ENCODE results near the gene HAUS6. TPM values are rescaled to one million over a fixed set of nuclear protein-coding genes. Genes with fewer than 3 reads are reported as not detected.
"Not testable (repeated sequence)": the region's sequence is repeated elsewhere in the genome, so short reads cannot be mapped to it uniquely, and the experiment has no call there.

HAUS6 gene
- polyA plus RNA-seq, 12 donors, result 8.2 to 24.7 (median 13.1) TPM; not detected in 1

GRCh38 chr9:19119801-19120440 is 17.2 kb upstream of the HAUS6 start:
- DNase-seq, result no peak

- DNase-seq, result no peak
These were observed 16.5 kb upstream of the HAUS6 start for GRCh38 chr9:19119246-19119645.

GRCh38 chr9:19117039-19117716 is 14.5 kb upstream of the HAUS6 start:
- DNase-seq, result no peak

GRCh38 chr9:19116107-19116790 is 13.5 kb upstream of the HAUS6 start:
- DNase-seq, result no peak

- no peak for DNase-seq
These were observed 12.1 kb upstream of the HAUS6 start for GRCh38 chr9:19114680-19115270.

- no peak for DNase-seq
These were observed 11.4 kb upstream of the HAUS6 start for GRCh38 chr9:19113964-19114679.

GRCh38 chr9:19113064-19113611 is 10.4 kb upstream of the HAUS6 start:
- not testable (repeated sequence) for DNase-seq

GRCh38 chr9:19108038-19108437 is 5.3 kb upstream of the HAUS6 start:
- DNase-seq, result no peak

GRCh38 chr9:19104515-19105282 is 2.0 kb upstream of the HAUS6 start:
- no peak for DNase-seq

- no peak for DNase-seq
These were observed 498 bp downstream of the HAUS6 start for GRCh38 chr9:19102181-19102630.

GRCh38 chr9:19101203-19101602 is 1.5 kb downstream of the HAUS6 start:
- DNase-seq, result no peak

- DNase-seq, result not testable (repeated sequence)
These were observed 5.3 kb downstream of the HAUS6 start for GRCh38 chr9:19097431-19097830.

GRCh38 chr9:19087106-19088000 is 15.4 kb downstream of the HAUS6 start:
- no peak for DNase-seq

- no peak for DNase-seq
These were observed 17.4 kb downstream of the HAUS6 start for GRCh38 chr9:19085295-19085694.

- DNase-seq, result no peak
These were observed 27.9 kb downstream of the HAUS6 start for GRCh38 chr9:19074836-19075235.

GRCh38 chr9:19074229-19074628 is 28.5 kb downstream of the HAUS6 start:
- no peak for DNase-seq

GRCh38 chr9:19057033-19057432 is 45.7 kb downstream of the HAUS6 start:
- no peak for DNase-seq

GRCh38 chr9:19050637-19051591 is 51.8 kb downstream of the HAUS6 start:
- no peak for DNase-seq

Measured in muscle of arm (tissue), 12 donors.